ENCODE data around the gene TREH.

TREH gene

GRCh38 chr11:118609380-118610224 lies 69.8 kb downstream of the TREH start:
- peak in 3 of 5 donors; percentile 10 to 25 (median 22) for DNase-seq

- peak; percentile 69 to 89 (median 84) for DNase-seq
Measured at GRCh38 chr11:118608360-118609227, 70.9 kb downstream of the TREH start.

- DNase-seq: peak; percentile 24 to 48 (median 37)
Measured at GRCh38 chr11:118607401-118608359, 71.8 kb downstream of the TREH start, which contains the start of gene PHLDB1. TSS of gene PHLDB1 (plus strand) at chr11:118607615. CDS start at chr11:118613837, 6,222 bp downstream.
